ENCODE results near the gene MPI. TPM values are rescaled to one million over a fixed set of nuclear protein-coding genes. Genes with fewer than 3 reads are reported as not detected.

MPI gene
- total RNA-seq = 41.5 and 59.6 TPM in 2 replicates

GRCh38 chr15:74889883-74890664 is at the start of gene MPI:
Gene MPI (plus strand): TSS chr15:74890042. CDS start chr15:74890074, 32 bp downstream.

DNA sequence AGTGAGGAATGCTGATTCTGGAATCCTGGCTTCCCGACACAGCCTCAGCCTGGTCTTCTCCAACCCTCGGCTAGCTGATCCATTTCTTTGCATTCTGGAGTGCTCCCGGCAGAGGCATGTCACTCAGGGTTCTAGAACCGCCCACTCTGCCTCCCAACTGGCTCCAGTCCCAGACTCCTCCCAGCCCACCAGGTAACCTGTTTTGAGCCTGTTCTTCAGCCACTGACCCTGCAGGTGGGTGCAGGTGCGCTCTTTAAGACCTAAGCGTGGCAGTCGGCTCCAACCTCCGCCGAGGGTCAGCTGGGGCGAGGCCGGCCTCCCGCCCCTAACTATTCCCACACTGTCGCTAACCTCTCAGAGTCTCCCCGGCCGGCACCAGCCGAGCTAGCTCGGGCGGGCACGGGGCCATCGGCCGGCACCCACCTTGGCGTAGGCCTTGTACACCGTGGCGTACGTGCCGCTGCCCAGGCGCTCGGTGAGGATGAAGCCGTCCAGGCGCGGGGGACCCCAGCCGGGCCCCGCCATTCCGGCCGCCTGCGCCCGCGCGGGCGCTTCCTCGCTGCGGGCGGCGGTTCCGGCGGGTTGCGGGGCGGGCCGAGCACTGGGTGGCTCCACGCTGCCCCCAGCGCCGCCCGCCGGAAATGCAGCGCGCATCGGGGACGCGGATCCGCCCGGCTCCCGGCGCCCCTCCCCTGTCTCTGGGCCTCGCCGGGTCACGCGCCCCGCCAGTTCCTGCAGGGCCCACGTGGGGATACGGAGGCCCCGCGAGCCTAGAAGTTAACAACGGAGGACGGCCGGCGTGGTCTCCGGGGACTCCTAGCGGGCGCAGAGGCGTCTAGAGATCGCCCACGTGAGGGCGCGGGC is 47.0 kb upstream of the MPI start, which contains the start of gene ULK3:
ULK3 (minus strand) TSS at position 576 of the 864 bp plus-strand sequence; CDS start at position 525, 51 bp downstream.

DNA sequence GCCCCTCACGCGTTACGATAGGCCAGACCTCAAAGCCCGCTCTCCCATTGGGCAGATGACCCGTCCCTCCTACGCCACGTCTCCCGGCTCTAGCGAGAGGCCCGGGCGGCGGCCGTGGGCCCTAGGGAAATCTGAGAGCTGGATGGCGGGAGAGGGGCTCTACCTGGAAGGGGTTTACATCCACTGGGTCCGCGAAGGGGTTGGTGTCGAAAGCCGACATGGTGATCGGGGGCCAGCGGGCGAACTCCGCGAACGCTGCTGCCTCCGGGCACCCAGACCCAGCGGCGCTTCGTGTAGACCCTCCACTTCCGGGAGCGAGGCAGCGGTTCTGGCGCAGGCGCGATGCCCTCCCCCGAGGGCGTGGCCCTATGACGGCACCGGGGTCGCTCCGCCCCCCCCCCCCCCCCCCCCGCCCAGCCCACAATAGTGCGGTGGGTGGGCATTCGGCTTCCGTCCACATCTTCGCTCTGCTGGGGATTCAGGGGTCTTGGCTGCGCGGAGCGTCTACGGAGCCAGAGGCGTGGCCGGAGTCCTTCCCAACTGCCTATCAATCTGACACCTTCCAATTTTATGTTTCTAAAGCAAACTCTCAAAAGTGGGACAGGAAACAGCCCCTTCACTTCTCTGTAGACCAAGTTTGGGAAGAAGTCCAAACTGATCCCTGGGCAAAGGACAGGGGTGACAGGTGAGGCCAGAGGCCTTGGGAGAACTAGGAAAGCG is 16.6 kb upstream of the MPI start, which contains the start of gene SCAMP2:
SCAMP2 (minus strand) TSS at position 330 of the 720 bp plus-strand sequence; CDS start at position 220, 110 bp downstream.

DNA sequence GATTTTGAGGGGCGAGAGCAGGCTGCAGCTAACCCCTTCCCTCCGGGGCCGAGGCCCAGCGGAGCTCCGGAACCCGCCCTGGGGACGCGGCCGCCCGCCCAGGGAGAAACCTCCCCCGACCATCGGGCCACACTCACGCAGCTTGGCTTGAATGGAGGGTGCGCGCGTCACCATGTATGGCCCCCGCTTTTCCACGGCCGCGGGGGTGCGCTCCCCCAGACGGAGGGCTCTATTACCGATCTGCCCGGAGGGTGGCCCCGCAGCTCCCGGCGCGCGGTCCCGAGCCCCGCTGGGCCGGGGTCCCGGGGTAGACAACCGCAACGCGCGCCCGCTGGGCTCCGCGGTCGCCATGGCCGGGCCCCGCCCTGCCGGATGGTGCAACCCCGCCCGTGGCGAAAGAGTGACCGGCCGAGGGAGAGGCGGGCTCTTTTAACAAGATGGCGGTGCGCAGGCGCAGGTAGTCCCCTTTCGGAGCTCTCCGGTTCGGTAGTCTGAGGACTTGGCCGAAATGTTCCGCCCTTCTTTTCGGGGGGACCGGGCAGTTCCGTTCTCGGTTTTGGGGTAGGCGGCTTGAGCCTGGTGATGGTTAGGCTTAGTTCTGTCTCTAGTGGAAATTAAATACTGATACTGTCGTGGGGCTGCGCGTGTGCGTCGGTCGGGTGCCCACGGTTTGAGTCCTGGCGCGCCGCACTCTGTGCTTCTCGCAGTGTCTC is 16.8 kb downstream of the MPI start, which contains the start of gene FAM219B:
FAM219B (minus strand) TSS at position 402 of the 713 bp plus-strand sequence; CDS start at position 351, 51 bp downstream.

GRCh38 chr15:74937590-74938371 is 47.9 kb downstream of the MPI start, which contains the start of gene COX5A:
Gene COX5A (minus strand): TSS chr15:74938073. CDS start chr15:74938014, 59 bp downstream.

Other genes starting within 250 kb of the MPI start
- 8.2 and 12.0 TPM in 2 replicates for gene EDC3, start 194.0 kb upstream of the MPI start, total RNA-seq
- 0.09 and 0.71 TPM in 2 replicates for gene CYP1A1, start 164.5 kb upstream of the MPI start, total RNA-seq
- not detected in 2 replicates for gene CYP1A2, start 141.2 kb upstream of the MPI start, total RNA-seq
- gene CSK, start 108.0 kb upstream of the MPI start, total RNA-seq = 12.4 and 17.7 TPM in 2 replicates
- gene LMAN1L, start 77.2 kb upstream of the MPI start, total RNA-seq = not detected in 2 replicates
- not detected in 2 replicates for gene CPLX3, start 63.4 kb upstream of the MPI start, total RNA-seq
- gene ULK3, start 46.9 kb upstream of the MPI start, total RNA-seq = 9.7 and 11.9 TPM in 2 replicates
- 13.5 and 16.6 TPM in 2 replicates for gene SCAMP2, start 16.7 kb upstream of the MPI start, total RNA-seq
- gene FAM219B, start 16.8 kb downstream of the MPI start, total RNA-seq = 37.1 and 37.2 TPM in 2 replicates
- gene COX5A, start 48.0 kb downstream of the MPI start, total RNA-seq = 27.8 and 34.6 TPM in 2 replicates
- gene RPP25, start 66.7 kb downstream of the MPI start, total RNA-seq = 7.3 and 8.5 TPM in 2 replicates
- 1.6 and 3.0 TPM in 2 replicates for gene SCAMP5, start 105.5 kb downstream of the MPI start, total RNA-seq
- 4.4 and 8.1 TPM in 2 replicates for gene PPCDC, start 133.5 kb downstream of the MPI start, total RNA-seq